Osteoblast (primary cell): ENCODE results near the gene ZFPM1. TPM values are rescaled to one million over a fixed set of nuclear protein-coding genes. Genes with fewer than 3 reads are reported as not detected.

ENCODE experiments used
- DNase-seq: peaks from one replicate; pipeline ENCODE4 v3.0.0; 2011; ENCODE audit warnings: low spot score, mixed read lengths; ENCODE audit not compliant: insufficient read length; ENCODE audit errors: missing footprints
- H2AFZ ChIP-seq: 2 replicates; pipeline ENCODE4 v1.6.0; 2011; ENCODE audit warnings: mild to moderate bottlenecking, low read length
- H3K27ac ChIP-seq: 2 replicates; pipeline ENCODE4 v1.5.1; 2011; ENCODE audit warnings: mild to moderate bottlenecking, low read depth, low read length, moderate library complexity
- H3K27me3 ChIP-seq: 2 replicates; pipeline ENCODE4 v1.6.0; 2012; ENCODE audit warnings: mild to moderate bottlenecking, control low read depth, inconsistent platforms, low read length, moderate library complexity; ENCODE audit not compliant: insufficient read depth
- H3K36me3 ChIP-seq: 2 replicates; pipeline ENCODE4 v1.5.1; 2011; ENCODE audit warnings: mild to moderate bottlenecking, low read length, control low read depth, moderate library complexity; ENCODE audit not compliant: insufficient read depth
- H3K4me1 ChIP-seq: 2 replicates; pipeline ENCODE4 v1.5.1; 2011; ENCODE audit warnings: mild to moderate bottlenecking, low read length, control low read depth, moderate library complexity; ENCODE audit not compliant: insufficient read depth
- H3K4me2 ChIP-seq: 2 replicates; pipeline ENCODE4 v1.6.0; 2011; ENCODE audit warnings: mild to moderate bottlenecking, low read length; ENCODE audit not compliant: insufficient read depth
- H3K4me3 ChIP-seq: fragments of 200-600 bp; sonication (generic); 3 replicates; pipeline ENCODE4 v1.5.1; 2012; ENCODE audit warnings: mild to moderate bottlenecking, low read length, inconsistent platforms; ENCODE audit not compliant: insufficient read depth
- H3K79me2 ChIP-seq: 2 replicates; pipeline ENCODE4 v1.6.0; 2012; ENCODE audit warnings: mild to moderate bottlenecking, low read length, control low read depth, inconsistent platforms; ENCODE audit not compliant: insufficient read depth
- H3K9me3 ChIP-seq: 2 replicates; pipeline ENCODE4 v1.5.1; 2011; ENCODE audit warnings: low read depth, low read length, control low read depth
- H4K20me1 ChIP-seq: 2 replicates; pipeline ENCODE4 v1.6.0; 2012; ENCODE audit warnings: mild to moderate bottlenecking, low read length, control low read depth; ENCODE audit not compliant: insufficient read depth
- total RNA-seq: library from RNA; depleted of rRNA; stranded (reverse); fragments of >200 nt; gene quantifications from 2 replicates; pipeline ENCODE4 v1.2.3, GENCODE V29; 2012
- TF ChIP-seq, protein P1 (sequence below): IDR thresholded peaks from 2 replicates; pipeline ENCODE4 v1.5.1; 2011; ENCODE audit warnings: mild to moderate bottlenecking, low read depth, low read length, moderate library complexity; ENCODE audit errors: extremely low read depth

The ZFPM1 gene
- total RNA-seq, 1 donor: 2.2 TPM

- no peaks in the 10 kb centered on the region for H3K9me3 ChIP-seq
- H2AFZ ChIP-seq: no peak overlapping the region
- H3K27ac ChIP-seq: no peak overlapping the region
- no peaks in the 10 kb centered on the region for H3K36me3 ChIP-seq
- no peaks in the 10 kb centered on the region for H4K20me1 ChIP-seq
- DNase-seq: peak; percentile 87
- H3K4me1 ChIP-seq: no peaks in the 10 kb centered on the region
- H3K4me2 ChIP-seq: no peak overlapping the region
- no peaks in the 10 kb centered on the region for H3K27me3 ChIP-seq
- no peaks in the 10 kb centered on the region for H3K79me2 ChIP-seq
- TF ChIP-seq, protein P1, sequence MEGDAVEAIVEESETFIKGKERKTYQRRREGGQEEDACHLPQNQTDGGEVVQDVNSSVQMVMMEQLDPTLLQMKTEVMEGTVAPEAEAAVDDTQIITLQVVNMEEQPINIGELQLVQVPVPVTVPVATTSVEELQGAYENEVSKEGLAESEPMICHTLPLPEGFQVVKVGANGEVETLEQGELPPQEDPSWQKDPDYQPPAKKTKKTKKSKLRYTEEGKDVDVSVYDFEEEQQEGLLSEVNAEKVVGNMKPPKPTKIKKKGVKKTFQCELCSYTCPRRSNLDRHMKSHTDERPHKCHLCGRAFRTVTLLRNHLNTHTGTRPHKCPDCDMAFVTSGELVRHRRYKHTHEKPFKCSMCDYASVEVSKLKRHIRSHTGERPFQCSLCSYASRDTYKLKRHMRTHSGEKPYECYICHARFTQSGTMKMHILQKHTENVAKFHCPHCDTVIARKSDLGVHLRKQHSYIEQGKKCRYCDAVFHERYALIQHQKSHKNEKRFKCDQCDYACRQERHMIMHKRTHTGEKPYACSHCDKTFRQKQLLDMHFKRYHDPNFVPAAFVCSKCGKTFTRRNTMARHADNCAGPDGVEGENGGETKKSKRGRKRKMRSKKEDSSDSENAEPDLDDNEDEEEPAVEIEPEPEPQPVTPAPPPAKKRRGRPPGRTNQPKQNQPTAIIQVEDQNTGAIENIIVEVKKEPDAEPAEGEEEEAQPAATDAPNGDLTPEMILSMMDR: no peak
- no peak overlapping the region for H3K4me3 ChIP-seq
Observed at GRCh38 chr16:88491560-88492310, 38.7 kb downstream of the ZFPM1 start.

DNA sequence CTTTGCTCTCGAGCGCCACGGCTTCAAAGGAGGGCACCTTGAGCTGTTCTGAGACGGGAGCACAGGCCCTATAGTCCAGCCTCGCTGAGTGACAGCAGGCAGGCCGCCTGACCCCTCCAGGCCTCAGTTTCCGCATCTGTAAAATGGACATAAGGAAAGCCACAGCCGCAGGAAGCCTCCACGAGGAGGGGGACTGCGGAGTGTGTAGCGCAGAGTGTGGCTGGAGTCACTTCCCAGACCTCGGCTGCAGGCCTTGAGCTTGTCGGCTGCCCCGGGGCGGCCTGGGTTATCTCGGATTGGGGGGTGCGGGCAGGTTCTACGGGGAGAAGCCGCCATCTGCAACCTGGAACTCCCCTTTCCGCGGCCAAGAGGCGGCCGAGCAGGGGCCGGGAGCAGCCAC lies 40.8 kb downstream of the ZFPM1 start:
- Histone ChIP-seq H4K20me1 (no peaks in the 10 kb centered on the region), H3K36me3 (no peaks in the 10 kb centered on the region), H2AFZ (no peak overlapping the region), H3K4me2 (no peak overlapping the region), H3K4me3 (no peak overlapping the region), H3K4me1 (no peaks in the 10 kb centered on the region), H3K27ac (no peak overlapping the region), H3K9me3 (no peaks in the 10 kb centered on the region), H3K27me3 (no peaks in the 10 kb centered on the region), H3K79me2 (no peaks in the 10 kb centered on the region)
- TF ChIP-seq, protein P1: no peak
- DNase-seq: no peak

- H3K4me2 ChIP-seq: no peak overlapping the region
- H3K27me3 ChIP-seq: no peaks in the 10 kb centered on the region
- H4K20me1 ChIP-seq: no peaks in the 10 kb centered on the region
- H3K4me1 ChIP-seq: no peaks in the 10 kb centered on the region
- TF ChIP-seq, protein P1: no peak
- no peaks in the 10 kb centered on the region for H3K36me3 ChIP-seq
- no peak overlapping the region for H3K27ac ChIP-seq
- no peaks in the 10 kb centered on the region for H3K9me3 ChIP-seq
- H2AFZ ChIP-seq: no peak overlapping the region
- H3K4me3 ChIP-seq: no peak overlapping the region
- H3K79me2 ChIP-seq: no peaks in the 10 kb centered on the region
- DNase-seq: no peak
Observed at GRCh38 chr16:88494335-88495154, 41.5 kb downstream of the ZFPM1 start.

DNA sequence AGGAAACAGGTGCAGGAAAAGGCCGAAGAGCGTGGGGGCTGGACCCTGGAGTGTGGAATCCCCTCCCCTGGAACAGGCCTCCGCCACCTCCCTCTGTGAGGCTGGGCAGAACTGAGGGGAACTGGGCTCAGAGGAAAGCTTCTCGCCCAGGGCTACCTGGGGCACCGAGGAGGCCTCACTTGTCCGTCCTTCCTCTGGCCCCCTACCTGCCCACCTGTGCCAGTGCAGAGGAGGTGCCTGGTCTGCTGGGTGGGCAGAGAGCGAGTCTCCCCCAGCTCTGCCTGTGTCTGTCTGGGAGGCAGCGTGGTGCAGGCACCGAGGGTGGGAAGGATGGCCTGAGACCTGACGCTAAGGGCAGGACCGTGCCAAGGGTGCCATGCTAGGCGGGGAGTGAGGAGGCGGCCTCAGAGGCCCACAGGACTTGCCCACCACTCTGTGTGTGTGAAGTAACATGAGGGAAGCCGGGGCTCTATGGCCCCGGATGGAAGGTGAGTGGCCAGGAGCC lies 42.2 kb downstream of the ZFPM1 start:
- Histone ChIP-seq H3K36me3 (no peaks in the 10 kb centered on the region), H3K4me2 (no peak overlapping the region), H3K4me3 (no peak overlapping the region), H3K4me1 (no peaks in the 10 kb centered on the region), H3K9me3 (no peaks in the 10 kb centered on the region), H3K79me2 (no peaks in the 10 kb centered on the region), H2AFZ (no peak overlapping the region), H3K27ac (no peak overlapping the region), H3K27me3 (no peaks in the 10 kb centered on the region), H4K20me1 (no peaks in the 10 kb centered on the region)
- TF ChIP-seq, protein P1: no peak
- DNase-seq: no peak
